Stimulated activated CD4-positive, alpha-beta T cell treated with anti-CD3 and anti-CD28 coated beads, Interleukin-15, amount 100 ng/mL, for 24 hours (primary cell): ENCODE results near the gene NELFB.
A peak's percentile ranks its signal among the peaks of the same experiment; 100 is the strongest.

Experiments
- DNase-seq: peaks from one replicate; pipeline ENCODE4 v3.0.0-alpha.2; 2020

Gene NELFB

GRCh38 chr9:137254624-137255447 lies at the start of gene NELFB:
TSS of gene NELFB (plus strand) at chr9:137255327.
- DNase-seq: peak; percentile 97

- no peak for DNase-seq
Observed at GRCh38 chr9:137206602-137207001, 48.5 kb upstream of the NELFB start.

GRCh38 chr9:137211532-137211931 lies 43.6 kb upstream of the NELFB start:
- DNase-seq: no peak

GRCh38 chr9:137212520-137212919 lies 42.6 kb upstream of the NELFB start:
- DNase-seq: no peak

GRCh38 chr9:137213160-137214060 lies 41.7 kb upstream of the NELFB start:
- DNase-seq: no peak

- DNase-seq: no peak
Observed at GRCh38 chr9:137214620-137215019, 40.5 kb upstream of the NELFB start.

- no peak for DNase-seq
Observed at GRCh38 chr9:137215196-137215986, 39.7 kb upstream of the NELFB start.

GRCh38 chr9:137216188-137216965 lies 38.8 kb upstream of the NELFB start:
- no peak for DNase-seq

GRCh38 chr9:137217276-137218211 lies 37.6 kb upstream of the NELFB start:
- DNase-seq: no peak

GRCh38 chr9:137218212-137218753 lies 36.8 kb upstream of the NELFB start:
- DNase-seq: no peak

GRCh38 chr9:137218754-137219271 lies 36.3 kb upstream of the NELFB start:
- peak; percentile 22 for DNase-seq

- no peak for DNase-seq
Observed at GRCh38 chr9:137219757-137220316, 35.3 kb upstream of the NELFB start.

GRCh38 chr9:137220317-137221094 lies 34.6 kb upstream of the NELFB start:
- DNase-seq: no peak

- DNase-seq: no peak
Observed at GRCh38 chr9:137221095-137221505, 34.0 kb upstream of the NELFB start.

- no peak for DNase-seq
Observed at GRCh38 chr9:137221506-137222111, 33.5 kb upstream of the NELFB start.

- DNase-seq: no peak
Observed at GRCh38 chr9:137222190-137223077, 32.7 kb upstream of the NELFB start, which contains the start of gene RNF208. TSS of gene RNF208 (minus strand) at chr9:137222240. CDS start at chr9:137221212, 1,028 bp downstream.
